Suppressor macrophage (primary cell): ENCODE data around the gene ITIH6.
"Not testable (repeated sequence)": the region's sequence is repeated elsewhere in the genome, so short reads cannot be mapped to it uniquely, and the experiment has no call there.

Experiments
- DNase-seq, 4 experiments: peaks; one replicate each; pipeline ENCODE4 v3.0.0-alpha.2; 2020 to 2022

Gene ITIH6

DNA sequence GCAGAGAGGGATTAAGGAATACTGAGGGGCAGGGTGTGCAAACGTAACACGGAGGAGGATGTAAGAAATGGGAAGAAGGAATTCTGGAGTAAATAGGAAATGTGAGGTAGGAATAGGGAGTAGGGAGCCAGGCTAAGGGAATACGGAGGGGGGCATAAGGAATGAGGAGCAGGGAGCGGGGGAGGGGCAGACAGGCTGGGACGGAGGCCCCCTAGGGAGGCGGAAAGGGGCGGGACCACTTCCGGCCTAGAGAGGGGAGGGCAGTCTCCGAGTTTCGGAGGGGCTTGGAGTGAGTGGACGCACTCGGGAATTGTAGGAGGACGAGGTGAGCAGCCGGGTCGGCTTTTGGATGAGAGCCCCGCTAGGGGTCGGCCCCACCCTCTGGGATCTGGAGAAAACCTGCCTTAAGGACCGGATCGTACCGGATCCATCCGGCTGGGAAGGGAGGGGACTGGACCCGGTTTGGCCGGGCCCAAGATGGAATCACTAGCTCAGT, 10.1 kb upstream of the ITIH6 start:
- DNase-seq, result peak in 3 of 4 experiments; percentile 9 to 39 (median 30)

- no peak for DNase-seq
Observed at GRCh38 chrX:54807524-54808108, 9.6 kb upstream of the ITIH6 start, which contains the start of gene MAGED2. Gene MAGED2 (plus strand): TSS chrX:54807745. CDS start chrX:54809332, 1,587 bp downstream.

GRCh38 chrX:54799046-54799445, 991 bp upstream of the ITIH6 start:
- no peak for DNase-seq

DNA sequence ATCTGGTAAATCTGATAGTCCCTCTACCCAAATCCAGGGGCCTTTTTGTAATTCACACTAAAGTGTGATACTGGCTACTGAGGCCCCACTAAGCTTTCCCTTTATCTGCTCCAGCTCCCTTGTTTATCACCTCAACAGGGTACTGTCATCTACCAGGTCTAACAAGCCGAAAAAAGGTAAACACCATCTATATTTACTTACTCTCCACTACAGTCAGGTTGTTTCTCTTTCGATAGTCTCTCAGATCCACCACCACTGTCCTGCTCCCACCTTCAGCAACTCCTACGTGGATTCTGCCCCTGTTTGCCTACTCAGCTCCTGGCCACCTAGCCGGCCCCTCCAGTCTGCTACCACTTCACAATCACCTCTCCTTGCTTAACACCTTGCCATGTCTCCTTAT, 3.3 kb downstream of the ITIH6 start:
- DNase-seq, result no peak

DNA sequence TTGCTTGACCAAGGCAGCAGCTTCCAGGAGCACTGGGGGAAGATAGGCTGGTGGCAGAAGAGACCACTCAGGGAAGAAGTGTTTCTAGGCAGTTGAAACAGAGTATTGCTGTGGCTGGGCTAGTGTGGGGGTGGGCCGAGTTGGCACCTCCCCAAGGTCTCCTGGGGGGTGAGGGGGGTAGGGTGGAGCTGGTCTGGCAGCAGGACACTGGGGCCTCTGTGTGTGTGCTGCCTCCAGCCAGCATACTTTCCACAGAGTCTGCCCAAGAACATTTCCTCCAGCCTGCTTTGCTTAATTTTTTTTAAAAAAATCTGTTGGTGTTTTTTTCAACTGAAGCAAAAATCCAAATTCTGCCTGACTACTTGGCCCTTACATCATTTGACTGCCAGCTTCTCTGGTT, 4.0 kb downstream of the ITIH6 start:
- DNase-seq, result no peak

- DNase-seq, result not testable (repeated sequence)
Observed at GRCh38 chrX:54789405-54789804, 8.7 kb downstream of the ITIH6 start.

- DNase-seq, result no peak
Observed at GRCh38 chrX:54788446-54788845, 9.6 kb downstream of the ITIH6 start.

- no peak for DNase-seq
Observed at GRCh38 chrX:54786967-54787366, 11.1 kb downstream of the ITIH6 start.

GRCh38 chrX:54785901-54786300, 12.2 kb downstream of the ITIH6 start:
- peak in 2 of 4 experiments; percentile 1 to 14 for DNase-seq

DNA sequence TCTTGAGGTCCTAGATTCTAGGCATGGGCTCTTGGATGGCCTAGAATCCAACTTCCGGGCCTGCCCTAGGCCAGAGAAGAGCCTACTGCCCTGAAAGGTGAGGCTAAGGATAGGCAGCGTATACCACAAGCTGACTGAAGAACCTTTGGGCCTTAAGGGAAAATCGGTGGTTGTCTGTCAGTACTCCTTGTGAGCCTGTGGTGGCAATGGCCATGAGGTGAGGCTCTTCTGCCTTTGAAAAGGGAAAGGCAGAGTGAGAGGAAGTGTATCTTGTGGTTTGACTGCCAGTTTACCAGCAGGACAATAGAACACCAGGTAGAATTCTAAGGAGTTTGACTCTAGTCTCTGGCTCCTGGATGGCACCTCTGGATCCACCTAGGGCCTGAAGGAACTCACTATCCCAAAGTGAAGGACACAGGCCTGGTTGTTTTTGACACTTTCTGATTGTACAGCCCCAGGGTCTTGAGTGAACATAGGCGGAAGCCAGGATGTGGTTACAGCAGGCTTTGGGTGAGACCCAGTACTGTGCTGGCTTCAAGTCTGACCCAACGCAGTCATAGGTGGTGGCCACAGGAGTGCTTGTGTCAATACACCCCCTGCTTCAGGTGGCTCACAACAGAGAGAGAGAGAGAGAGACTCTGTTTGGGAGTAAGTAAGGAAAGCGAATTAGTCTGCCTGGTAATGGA, 20.9 kb downstream of the ITIH6 start:
- no peak for DNase-seq

DNA sequence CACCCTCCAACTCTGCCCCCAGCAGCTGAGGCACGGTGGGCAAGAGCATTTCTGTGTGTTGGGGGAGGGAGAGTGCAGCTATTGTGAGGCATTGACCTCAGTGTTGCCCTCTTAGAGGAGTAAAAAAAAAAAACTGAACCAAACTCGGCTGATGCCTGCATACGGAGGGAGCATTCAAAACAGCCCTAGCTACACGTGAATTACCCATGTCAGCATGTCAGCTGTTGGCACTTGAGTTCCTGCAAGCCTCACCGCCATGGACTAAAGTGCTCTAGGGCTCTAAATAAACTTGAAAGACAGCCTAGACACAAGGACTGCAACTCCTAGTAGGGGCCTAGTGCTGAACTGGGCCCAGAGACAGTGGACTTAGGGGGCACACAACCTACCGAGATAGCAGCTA, 22.0 kb downstream of the ITIH6 start:
- DNase-seq, result no peak

DNA sequence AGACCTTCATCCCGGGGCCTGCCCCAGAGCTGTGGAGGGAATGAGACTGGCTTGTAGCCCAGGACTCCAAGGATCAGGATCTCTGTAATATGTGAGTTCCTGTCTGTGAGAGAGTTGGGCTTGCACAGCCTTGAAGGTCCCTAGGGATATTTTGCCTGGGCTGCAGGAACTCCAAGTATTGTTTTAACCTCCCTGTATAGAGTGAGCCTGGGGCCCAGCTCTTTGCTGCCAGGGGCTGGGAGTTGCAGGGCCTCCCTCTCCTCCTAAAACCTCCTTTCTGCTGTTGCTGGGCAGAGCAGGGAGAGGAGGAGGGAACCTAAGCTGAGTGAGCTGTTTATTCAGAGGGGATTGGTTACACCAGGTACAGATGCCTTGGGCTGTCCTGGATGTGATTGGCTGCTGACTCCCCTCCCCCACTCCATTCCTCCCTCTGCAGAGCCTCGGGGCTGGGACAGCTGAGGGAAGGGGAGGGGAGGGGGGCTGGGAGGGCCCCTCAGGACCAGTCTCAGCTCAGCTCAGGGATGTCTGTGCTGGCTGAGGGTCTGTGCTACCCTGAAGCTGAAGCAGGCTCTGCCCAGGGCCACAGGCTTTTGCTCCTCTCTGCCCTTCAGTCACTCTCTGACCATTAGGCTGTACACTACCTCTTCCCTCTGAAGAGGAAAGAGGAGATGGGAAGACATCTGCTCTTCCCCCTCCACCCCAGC, 23.5 kb downstream of the ITIH6 start:
- not testable (repeated sequence) for DNase-seq

GRCh38 chrX:54758114-54759055, 39.7 kb downstream of the ITIH6 start:
- no peak for DNase-seq

DNA sequence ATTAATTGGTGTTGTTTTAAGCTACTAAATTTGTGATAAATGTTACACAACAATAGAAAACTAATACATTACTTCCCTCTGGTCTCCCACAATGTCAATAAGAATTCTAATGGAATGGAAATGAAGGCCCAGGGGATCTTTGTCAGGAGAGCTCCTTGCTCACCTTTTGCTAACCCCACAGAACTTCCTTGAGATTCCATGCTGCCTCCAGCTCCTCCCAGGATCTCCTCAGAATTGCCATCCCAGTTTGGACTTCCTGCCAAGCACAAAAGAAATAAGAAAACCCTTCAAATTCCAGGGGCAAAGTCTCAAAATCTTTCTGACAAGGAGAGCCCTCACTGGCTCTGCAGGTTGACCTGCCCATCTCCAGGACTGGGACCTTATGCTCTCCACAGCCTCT, 43.2 kb downstream of the ITIH6 start:
- no peak for DNase-seq

GRCh38 chrX:54748626-54749025, 49.4 kb downstream of the ITIH6 start:
- DNase-seq, result no peak

DNA sequence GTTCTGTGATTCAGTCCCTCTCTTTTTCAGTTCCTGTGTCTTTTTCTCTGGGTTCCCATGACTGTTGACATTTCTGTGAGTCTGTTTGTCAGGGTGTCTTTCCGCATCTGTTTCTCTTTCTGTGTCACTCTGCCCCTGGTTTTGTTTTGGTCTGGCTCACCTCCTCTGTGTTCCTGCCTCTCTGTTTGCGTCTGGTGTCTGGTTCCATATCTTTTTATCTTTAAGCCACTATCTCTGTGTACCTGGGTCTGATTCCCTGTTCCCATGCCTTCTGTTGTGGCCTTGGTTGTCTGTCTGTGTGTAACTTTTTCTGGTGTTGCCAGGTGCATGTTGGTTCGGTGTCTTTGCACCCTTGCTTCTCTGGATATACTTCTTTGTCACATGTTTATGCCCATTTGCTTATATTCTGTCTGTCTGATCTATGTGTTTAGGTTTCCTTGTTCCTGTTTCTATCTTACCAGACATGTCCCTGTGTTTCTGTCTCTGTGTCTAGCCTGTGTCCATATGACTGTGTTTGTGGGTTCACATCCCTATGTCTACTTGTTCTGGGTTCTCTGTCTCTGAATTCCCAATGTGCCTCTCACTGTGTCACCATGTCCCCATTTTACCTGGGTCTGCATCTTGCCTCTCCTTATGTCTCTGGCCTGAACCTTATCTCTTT, 50.2 kb downstream of the ITIH6 start:
- no peak for DNase-seq

- no peak for DNase-seq
Observed at GRCh38 chrX:54746928-54747327, 51.1 kb downstream of the ITIH6 start.

GRCh38 chrX:54745676-54746075, 52.4 kb downstream of the ITIH6 start:
- DNase-seq, result no peak

- not testable (repeated sequence) for DNase-seq
Observed at GRCh38 chrX:54738567-54738966, 59.5 kb downstream of the ITIH6 start.

DNA sequence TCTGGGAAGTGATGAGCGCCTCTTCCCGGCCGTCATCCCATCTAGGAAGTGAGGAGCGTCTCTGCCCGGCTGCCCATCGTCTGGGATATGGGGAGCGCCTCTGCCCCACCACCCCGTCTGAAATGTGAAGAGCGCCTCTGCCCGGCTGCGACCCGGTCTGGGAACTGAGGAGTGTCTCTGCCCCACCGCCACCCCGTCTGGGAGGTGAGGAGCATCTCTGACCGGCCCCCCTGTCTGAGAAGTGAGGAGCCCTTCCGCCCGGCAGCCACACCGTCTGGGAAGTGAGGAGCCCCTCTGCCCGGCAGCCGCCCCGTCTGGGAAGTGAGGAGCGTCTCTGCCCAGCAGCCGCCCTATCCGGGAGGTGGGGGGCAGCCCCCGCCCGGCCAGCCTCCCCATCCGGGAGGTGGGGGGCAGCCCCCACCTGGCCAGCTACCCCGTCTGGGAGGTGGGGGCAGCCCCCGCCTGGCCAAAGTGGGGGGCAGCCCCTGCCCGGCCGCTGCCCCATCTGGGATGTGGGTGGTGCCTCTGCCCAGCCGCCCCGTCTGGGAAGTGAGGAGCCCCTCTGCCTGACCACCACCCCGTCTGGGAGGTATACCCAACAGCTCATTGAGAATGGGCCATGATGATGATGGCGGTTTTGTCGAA, 61.6 kb downstream of the ITIH6 start:
- not testable (repeated sequence) for DNase-seq

DNA sequence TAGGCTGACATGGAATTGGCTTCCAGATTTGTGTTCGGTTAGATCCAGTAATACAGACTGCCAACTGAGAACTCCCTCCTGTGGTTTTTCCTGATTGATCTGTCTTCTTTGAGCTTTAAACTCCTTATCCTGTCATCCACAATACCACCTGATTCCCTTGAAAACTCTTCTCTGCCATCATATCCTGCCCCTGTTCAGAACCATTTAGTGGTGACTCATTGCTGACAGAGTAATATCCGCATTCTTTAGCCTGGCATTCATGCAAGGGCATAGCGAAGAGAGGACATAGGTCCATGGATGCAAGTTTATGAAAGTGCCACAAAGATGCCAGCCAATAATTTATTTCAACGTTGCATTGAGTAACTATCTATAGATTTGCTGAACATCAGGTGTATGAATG, 76.6 kb downstream of the ITIH6 start:
- DNase-seq, result no peak
